Keratinocyte (primary cell): Measurements from ENCODE around the gene ECHDC1. TPM values are rescaled to one million over a fixed set of nuclear protein-coding genes. Genes with fewer than 3 reads are reported as not detected.

Source experiments
- DNase-seq: peaks from one replicate; pipeline ENCODE4 v3.0.0-alpha.2; 2011; ENCODE audit warnings: low read depth, missing footprints, low spot score
- FAIRE-seq: peaks from 2 replicates; lab custom pipeline; 2011; peaks lifted over from hg19 to GRCh38; lab: Jason Lieb, UNC
- H2AFZ ChIP-seq: 2 replicates; pipeline ENCODE4 v1.6.0; 2012; ENCODE audit warnings: low read length, control low read depth, inconsistent platforms; ENCODE audit not compliant: control insufficient read depth
- H3K27ac ChIP-seq: 2 replicates; pipeline ENCODE4 v1.5.1; 2011; ENCODE audit warnings: low read length; ENCODE audit not compliant: control insufficient read depth, insufficient read depth
- H3K27me3 ChIP-seq: 3 replicates; pipeline ENCODE4 v1.6.0; 2011; ENCODE audit warnings: low read length; ENCODE audit not compliant: control insufficient read depth, insufficient read depth; ENCODE audit errors: extremely low read depth
- H3K36me3 ChIP-seq, 2 experiments: 2 replicates in 1 of 2; 3 replicates in 1 of 2; pipeline ENCODE4 v1.5.1; 2011; ENCODE audit warnings: low read length in 2 of 2, mild to moderate bottlenecking in 1 of 2; ENCODE audit not compliant: control insufficient read depth in 2 of 2, insufficient read depth in 2 of 2; ENCODE audit errors: extremely low read depth in 1 of 2
- H3K4me1 ChIP-seq: 3 replicates; pipeline ENCODE4 v1.5.1; 2011; ENCODE audit warnings: low read length; ENCODE audit not compliant: control insufficient read depth, insufficient read depth; ENCODE audit errors: extremely low read depth
- H3K4me2 ChIP-seq: 3 replicates; pipeline ENCODE4 v1.6.0; 2011; ENCODE audit warnings: low read depth, low read length; ENCODE audit not compliant: control insufficient read depth, insufficient read depth; ENCODE audit errors: extremely low read depth
- H3K4me3 ChIP-seq, 3 experiments: fragments of 200-600 bp in 1 of 3; sonication (generic) in 1 of 3; 2 replicates in 2 of 3; 3 replicates in 1 of 3; pipeline ENCODE4 v1.5.1; 2011 to 2016; ENCODE audit warnings: low read length in 3 of 3, mild to moderate bottlenecking in 3 of 3, control low read depth in 2 of 3, inconsistent platforms in 1 of 3, low read depth in 1 of 3, mixed read lengths in 1 of 3, mixed run types in 1 of 3, moderate library complexity in 1 of 3; ENCODE audit not compliant: control insufficient read depth in 2 of 3, insufficient read depth in 2 of 3; ENCODE audit errors: extremely low read depth in 1 of 3
- H3K79me2 ChIP-seq: 2 replicates; pipeline ENCODE4 v1.6.0; 2012; ENCODE audit warnings: low read length; ENCODE audit not compliant: control insufficient read depth, insufficient read depth
- H3K9ac ChIP-seq: 3 replicates; pipeline ENCODE4 v1.6.0; 2011; ENCODE audit warnings: low read length; ENCODE audit not compliant: control insufficient read depth, insufficient read depth; ENCODE audit errors: extremely low read depth
- H3K9me1 ChIP-seq: 3 replicates; pipeline ENCODE4 v1.6.0; 2011; ENCODE audit warnings: low read length; ENCODE audit not compliant: control insufficient read depth, insufficient read depth; ENCODE audit errors: extremely low read depth
- H3K9me3 ChIP-seq: 2 replicates; pipeline ENCODE4 v1.5.1; 2012; ENCODE audit warnings: low read depth, low read length; ENCODE audit not compliant: control insufficient read depth
- H4K20me1 ChIP-seq: 3 replicates; pipeline ENCODE4 v1.6.0; 2011; ENCODE audit warnings: low read length; ENCODE audit not compliant: control insufficient read depth, insufficient read depth; ENCODE audit errors: extremely low read depth
- CTCF ChIP-seq, 3 experiments: IDR thresholded peaks in 1 of 3; conservative IDR thresholded peaks in 1 of 3; optimal IDR thresholded peaks in 1 of 3; 2 replicates in 2 of 3; 3 replicates in 1 of 3; pipeline versions ENCODE3 to v1.5.1; 2011; ENCODE audit warnings: low read length in 3 of 3, mild to moderate bottlenecking in 3 of 3, moderate library complexity in 2 of 3, control low read depth in 1 of 3, inconsistent platforms in 1 of 3; ENCODE audit not compliant: insufficient read depth in 2 of 3; ENCODE audit errors: extremely low read depth in 1 of 3
- EZH2 ChIP-seq: IDR thresholded peaks from one replicate; pipeline ENCODE4 v1.6.1; 2012; ENCODE audit warnings: inconsistent platforms, mild to moderate bottlenecking, low read length, moderate library complexity
- dilution Hi-C: fragments of 300-500 bp; cut with MboI; formaldehyde crosslinking; loops from one replicate; pipeline ENCODE4 v1.7.0; 2020; ENCODE audit warnings: low sequenced_read_pairs; ENCODE audit not compliant: extremely low pct_ligation_motif_present
- polyA plus RNA-seq, 5 experiments: library from polyadenylated mRNA; depleted of rRNA in 3 of 5; stranded (reverse) in 3 of 5; stranded (forward) in 1 of 5; unstranded in 1 of 5; fragments of >200 nt; gene quantifications; 1 replicate in 1 of 5; 2 replicates in 3 of 5; 3 replicates in 1 of 5; pipeline versions ENCODE4 v1.2.1 to v1.2.3, GENCODE V29; 2011 to 2012; ENCODE audit warnings: missing spikeins in 2 of 5, low read depth in 1 of 5, low replicate concordance in 1 of 5

The ECHDC1 gene
- polyA plus RNA-seq, 1 donor (not counting 4 experiments of a cell fraction or from before 2014, with no cell fraction given) = 56.9 TPM

- Histone ChIP-seq H3K9me1 (no peaks in the 10 kb centered on the region), H3K79me2 (no peaks in the 10 kb centered on the region), H3K4me2 (no peak overlapping the region), H3K4me1 (no peaks in the 10 kb centered on the region), H3K9ac (no peak overlapping the region), H3K27me3 (no peaks in the 10 kb centered on the region), H3K27ac (no peak overlapping the region), H3K36me3 (no peaks in the 10 kb centered on the region), H3K9me3 (no peaks in the 10 kb centered on the region), H2AFZ (no peak overlapping the region), H3K4me3 (no peak overlapping the region), H4K20me1 (no peaks in the 10 kb centered on the region)
- no peak for FAIRE-seq
- no peak for TF ChIP-seq CTCF (optimal IDR thresholded peaks at IDR 0.05 in 1 of 3, IDR thresholded peaks at IDR 0.05 in 1 of 3, conservative IDR thresholded peaks at IDR 0.05 in 1 of 3; ENCODE audit: extremely low read depth in 1 of 3, insufficient read depth in 2 of 3, low read length in 3 of 3)
- no peak for TF ChIP-seq EZH2
- dilution Hi-C loops = no loop called here
- DNase-seq = no peak
Measured at GRCh38 chr6:127255286-127255685, 88.1 kb downstream of the ECHDC1 start.

- Histone ChIP-seq H3K4me2 (no peak overlapping the region), H3K9ac (no peak overlapping the region), H3K9me3 (no peaks in the 10 kb centered on the region), H3K4me3 (no peak overlapping the region), H4K20me1 (no peaks in the 10 kb centered on the region), H3K4me1 (peaks cover 4% of the 10 kb centered on the region), H3K27ac (no peak overlapping the region), H3K27me3 (no peaks in the 10 kb centered on the region), H3K36me3 (no peaks in the 10 kb centered on the region), H2AFZ (no peak overlapping the region), H3K79me2 (no peaks in the 10 kb centered on the region), H3K9me1 (no peaks in the 10 kb centered on the region)
- no peak for TF ChIP-seq EZH2
- TF ChIP-seq CTCF (optimal IDR thresholded peaks at IDR 0.05 in 1 of 3, IDR thresholded peaks at IDR 0.05 in 1 of 3, conservative IDR thresholded peaks at IDR 0.05 in 1 of 3; ENCODE audit: extremely low read depth in 1 of 3, insufficient read depth in 2 of 3, low read length in 3 of 3) = no peak
- DNase-seq (no peak), FAIRE-seq (no peak)
- dilution Hi-C loops = no loop called here
Measured at GRCh38 chr6:127249621-127250020, 93.8 kb downstream of the ECHDC1 start.
